Endothelial cell of umbilical vein (primary cell): Measurements from ENCODE around the gene PRXL2B. TPM values are rescaled to one million over a fixed set of nuclear protein-coding genes. Genes with fewer than 3 reads are reported as not detected.
"Not testable (repeated sequence)": the region's sequence is repeated elsewhere in the genome, so short reads cannot be mapped to it uniquely, and the experiment has no call there.

Experiments
- BruUV-seq: library from RNA; stranded (reverse); fragments of 400-500 nt; replicated peaks from 2 replicates; lab custom pipeline; 2021; lab: Mats Ljungman, UMichigan
- CTCF ChIA-PET: fragments of 300-600, 350-600 bp; sonication (Branson Sonifier 250); formaldehyde crosslinking; loops from one replicate; lab custom pipeline; 2021; ENCODE audit warnings: antibody characterized with exemption, inconsistent platforms; lab: Charles Lee
- POLR2A ChIA-PET: fragments of 300-600, 350-600 bp; sonication (Branson Sonifier 250); formaldehyde crosslinking; loops from one replicate; lab custom pipeline; 2021; ENCODE audit warnings: antibody characterized with exemption, inconsistent platforms; lab: Charles Lee
- DNase-seq: peaks from one replicate; pipeline ENCODE4 v3.0.0-alpha.2; 2011; ENCODE audit warnings: low read depth, low spot score
- FAIRE-seq: peaks from 2 replicates; lab custom pipeline; 2011; peaks lifted over from hg19 to GRCh38; lab: Jason Lieb, UNC
- H2AFZ ChIP-seq: 2 replicates; pipeline ENCODE4 v1.6.0; 2012; ENCODE audit warnings: low read depth, low read length, control low read depth, inconsistent platforms
- H3K27ac ChIP-seq: 2 replicates; pipeline ENCODE4 v1.5.1; 2011; ENCODE audit warnings: low read depth, mild to moderate bottlenecking, control low read depth, low read length, moderate library complexity; ENCODE audit not compliant: insufficient read depth
- H3K27me3 ChIP-seq, 2 experiments: 2 replicates each; pipeline versions ENCODE4 v1.6.0 to v1.6.1; 2011; ENCODE audit warnings: low read length in 2 of 2, mixed read lengths in 1 of 2; ENCODE audit not compliant: control insufficient read depth in 2 of 2, insufficient read depth in 2 of 2
- H3K36me3 ChIP-seq, 2 experiments: 2 replicates in 1 of 2; 3 replicates in 1 of 2; pipeline ENCODE4 v1.5.1; 2011; ENCODE audit warnings: low read length in 2 of 2, mild to moderate bottlenecking in 1 of 2, moderate library complexity in 1 of 2; ENCODE audit not compliant: control insufficient read depth in 2 of 2, insufficient read depth in 2 of 2; ENCODE audit errors: extremely low read depth in 1 of 2
- H3K4me1 ChIP-seq: 3 replicates; pipeline ENCODE4 v1.5.1; 2011; ENCODE audit warnings: mild to moderate bottlenecking, low read length; ENCODE audit not compliant: control insufficient read depth, insufficient read depth; ENCODE audit errors: extremely low read depth
- H3K4me2 ChIP-seq: 2 replicates; pipeline ENCODE4 v1.6.1; 2011; ENCODE audit warnings: low read length, control low read depth, mixed read lengths; ENCODE audit not compliant: insufficient read depth
- H3K4me3 ChIP-seq, 3 experiments: fragments of 200-600 bp in 1 of 3; sonication (generic), shearing (Covaris generic) in 1 of 3; replicated peaks in 1 of 3; 2 replicates each; pipeline ENCODE4 v1.5.1; 2011 to 2016; ENCODE audit warnings: control low read depth in 3 of 3, low read length in 3 of 3, mild to moderate bottlenecking in 2 of 3, inconsistent platforms in 1 of 3, low read depth in 1 of 3, moderate library complexity in 1 of 3; ENCODE audit not compliant: insufficient read depth in 1 of 3
- H3K79me2 ChIP-seq: 2 replicates; pipeline ENCODE4 v1.6.0; 2012; ENCODE audit warnings: low read length, inconsistent platforms; ENCODE audit not compliant: control insufficient read depth, insufficient read depth
- H3K9ac ChIP-seq: replicated peaks from 2 replicates; pipeline ENCODE3; 2011; ENCODE audit warnings: low read length, control low read depth; ENCODE audit not compliant: insufficient read depth; ENCODE audit errors: extremely low read depth
- H3K9me1 ChIP-seq: replicated peaks from 3 replicates; pipeline ENCODE4 v1.6.0; 2011; ENCODE audit warnings: mild to moderate bottlenecking, low read length; ENCODE audit not compliant: control insufficient read depth, insufficient read depth; ENCODE audit errors: extremely low read depth
- H3K9me3 ChIP-seq: replicated peaks from 2 replicates; pipeline ENCODE4 v1.5.1; 2012; ENCODE audit warnings: low read length, inconsistent platforms; ENCODE audit not compliant: control insufficient read depth, insufficient read depth
- H4K20me1 ChIP-seq: replicated peaks from 2 replicates; pipeline ENCODE3; 2011; ENCODE audit warnings: mild to moderate bottlenecking, low read length; ENCODE audit not compliant: control insufficient read depth, insufficient read depth; ENCODE audit errors: extremely low read depth
- EZH2 ChIP-seq: IDR thresholded peaks from 2 replicates; pipeline ENCODE4 v1.6.1; 2012; ENCODE audit warnings: borderline replicate concordance, low read depth, mild to moderate bottlenecking, moderate library complexity, low read length, inconsistent platforms; ENCODE audit not compliant: severe bottlenecking
- FOS ChIP-seq: IDR thresholded peaks from 2 replicates; pipeline ENCODE4 v1.6.1; 2011; ENCODE audit warnings: mild to moderate bottlenecking, low read length, moderate library complexity, borderline replicate concordance; ENCODE audit not compliant: insufficient read depth
- GATA2 ChIP-seq: IDR thresholded peaks from 2 replicates; pipeline ENCODE4 v1.7.0; 2011; ENCODE audit warnings: low read depth, mild to moderate bottlenecking, moderate library complexity, mixed read lengths, low read length; ENCODE audit not compliant: insufficient read length, insufficient read depth
- JUN ChIP-seq: IDR thresholded peaks from 2 replicates; pipeline ENCODE4 v1.6.1; 2011; ENCODE audit warnings: borderline replicate concordance, low read depth; ENCODE audit not compliant: insufficient read length, insufficient read depth
- MYC ChIP-seq: IDR thresholded peaks from one replicate; pipeline ENCODE4 v1.6.1; 2011; ENCODE audit warnings: mild to moderate bottlenecking, low read depth, low read length
- POLR2A ChIP-seq: IDR thresholded peaks from 2 replicates; pipeline ENCODE4 v1.6.1; 2012; ENCODE audit warnings: low read depth, mild to moderate bottlenecking, control low read depth, low read length
- POLR2AphosphoS5 ChIP-seq: IDR thresholded peaks from 2 replicates; pipeline ENCODE4 v1.6.1; 2012; ENCODE audit warnings: low read depth, mild to moderate bottlenecking, control low read depth, low read length, moderate library complexity; ENCODE audit not compliant: insufficient read depth
- dilution Hi-C: fragments of 300-500 bp; cut with MboI; formaldehyde crosslinking; loops from one replicate; pipeline ENCODE4 v1.15.0; 2019; ENCODE audit warnings: low sequenced_read_pairs; ENCODE audit not compliant: extremely low pct_ligation_motif_present
- intact Hi-C: fragments of 100-400 bp; cut with micrococcal nuclease; formaldehyde crosslinking; loops from one replicate; pipeline ENCODE4 v1.10.0; 2022
- polyA plus RNA-seq, 4 experiments: library from polyadenylated mRNA; depleted of rRNA in 3 of 4; stranded (reverse) in 3 of 4; unstranded in 1 of 4; fragments of >200 nt; gene quantifications; 2 replicates each; pipeline versions ENCODE4 v1.2.1 to v1.2.3, GENCODE V29; 2011 to 2012; ENCODE audit warnings: missing spikeins in 1 of 4
- total RNA-seq: library from RNA; stranded (reverse); gene quantifications from 2 replicates; pipeline ENCODE4 v1.2.3, GENCODE V29; 2021
- TF ChIP-seq, protein P1 (sequence below), 2 donors: IDR thresholded peaks; 1 replicate in 1 of 2; 2 replicates in 1 of 2; pipeline ENCODE4 v1.5.1; 2011; ENCODE audit warnings: low read length in 2 of 2, mild to moderate bottlenecking in 2 of 2, moderate library complexity in 2 of 2, control low read depth in 1 of 2, inconsistent platforms in 1 of 2, low read depth in 1 of 2; ENCODE audit not compliant: insufficient read depth in 1 of 2; ENCODE audit errors: extremely low read depth in 1 of 2
- TF ChIP-seq, protein P2 (sequence below): IDR thresholded peaks from 2 replicates; pipeline ENCODE4 v1.6.1; 2011; ENCODE audit not compliant: insufficient read depth, insufficient read length

PRXL2B gene
- total and polyA plus RNA-seq, 2 donors (not counting 3 experiments of a cell fraction or from before 2014, with no cell fraction given) = 29.6 to 55.8 TPM

DNA sequence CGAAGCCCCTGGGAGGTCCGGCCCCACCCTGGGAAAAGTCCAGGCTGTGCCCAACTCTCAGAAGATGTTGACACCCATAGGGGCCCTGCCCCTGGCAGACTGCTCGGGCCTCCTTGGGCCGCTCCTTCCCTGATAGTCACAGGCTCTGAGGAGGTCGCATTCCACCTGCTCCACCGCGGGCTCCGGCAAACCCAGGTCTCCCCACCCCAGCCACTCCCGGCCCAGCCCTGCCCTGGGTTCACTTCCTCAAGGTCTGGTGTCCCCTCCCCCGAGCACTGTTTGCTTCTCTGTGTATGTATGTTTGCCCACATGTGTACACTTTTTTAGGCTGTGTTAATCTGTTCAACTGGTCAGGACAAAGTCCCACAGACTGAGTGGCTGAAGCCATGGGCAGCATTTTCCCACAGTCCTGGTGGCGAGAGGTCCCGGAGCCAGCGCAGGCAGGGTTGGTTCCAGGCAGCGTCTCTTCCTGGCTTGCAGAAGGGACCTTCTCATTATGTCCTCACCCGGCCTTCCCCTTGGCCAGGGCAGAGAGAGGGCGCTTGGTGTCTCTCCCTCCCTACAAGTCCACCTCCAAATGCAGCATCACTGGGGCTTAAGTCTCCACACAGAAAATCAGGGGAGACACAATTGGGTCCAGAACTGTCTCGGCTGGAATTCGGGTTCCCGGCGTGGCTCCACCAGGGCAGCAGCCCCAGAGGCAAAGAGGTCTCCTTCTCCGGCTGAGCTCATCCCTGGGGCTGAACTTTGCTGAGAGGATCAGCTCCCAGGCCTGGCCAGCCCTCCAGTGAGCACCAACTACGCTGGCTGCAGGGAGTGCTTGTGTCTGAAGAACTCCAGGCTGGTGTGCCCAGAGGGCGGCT is 10.5 kb upstream of the PRXL2B start:
- peaks cover 17% of the 10 kb centered on the region for H3K4me1 ChIP-seq
- H3K4me3 ChIP-seq = no peak overlapping the region
- peak overlapping the region; percentile 36 for H2AFZ ChIP-seq
- H3K9me3 ChIP-seq = no peaks in the 10 kb centered on the region
- DNase-seq = no peak
- TF ChIP-seq GATA2 (no peak), EZH2 (no peak), MYC (no peak), POLR2AphosphoS5 (no peak), FOS (no peak), JUN (no peak), POLR2A (no peak)
- TF ChIP-seq, protein P1, sequence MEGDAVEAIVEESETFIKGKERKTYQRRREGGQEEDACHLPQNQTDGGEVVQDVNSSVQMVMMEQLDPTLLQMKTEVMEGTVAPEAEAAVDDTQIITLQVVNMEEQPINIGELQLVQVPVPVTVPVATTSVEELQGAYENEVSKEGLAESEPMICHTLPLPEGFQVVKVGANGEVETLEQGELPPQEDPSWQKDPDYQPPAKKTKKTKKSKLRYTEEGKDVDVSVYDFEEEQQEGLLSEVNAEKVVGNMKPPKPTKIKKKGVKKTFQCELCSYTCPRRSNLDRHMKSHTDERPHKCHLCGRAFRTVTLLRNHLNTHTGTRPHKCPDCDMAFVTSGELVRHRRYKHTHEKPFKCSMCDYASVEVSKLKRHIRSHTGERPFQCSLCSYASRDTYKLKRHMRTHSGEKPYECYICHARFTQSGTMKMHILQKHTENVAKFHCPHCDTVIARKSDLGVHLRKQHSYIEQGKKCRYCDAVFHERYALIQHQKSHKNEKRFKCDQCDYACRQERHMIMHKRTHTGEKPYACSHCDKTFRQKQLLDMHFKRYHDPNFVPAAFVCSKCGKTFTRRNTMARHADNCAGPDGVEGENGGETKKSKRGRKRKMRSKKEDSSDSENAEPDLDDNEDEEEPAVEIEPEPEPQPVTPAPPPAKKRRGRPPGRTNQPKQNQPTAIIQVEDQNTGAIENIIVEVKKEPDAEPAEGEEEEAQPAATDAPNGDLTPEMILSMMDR (IDR thresholded peaks at IDR 0.05; ENCODE audit: extremely low read depth in 1 of 2, insufficient read depth in 1 of 2, low read depth in 1 of 2, low read length in 2 of 2) = no peak
- TF ChIP-seq, protein P2, sequence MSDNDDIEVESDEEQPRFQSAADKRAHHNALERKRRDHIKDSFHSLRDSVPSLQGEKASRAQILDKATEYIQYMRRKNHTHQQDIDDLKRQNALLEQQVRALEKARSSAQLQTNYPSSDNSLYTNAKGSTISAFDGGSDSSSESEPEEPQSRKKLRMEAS = no peak
- H3K27ac ChIP-seq = no peak overlapping the region
- no peaks in the 10 kb centered on the region for H4K20me1 ChIP-seq
- no peaks in the 10 kb centered on the region for H3K79me2 ChIP-seq
- no peak overlapping the region for H3K4me2 ChIP-seq
- dilution Hi-C loops (no loop called here), intact Hi-C loops (no loop called here)
- peaks cover 2 to 4% of the 10 kb centered on the region in 2 experiments for H3K27me3 ChIP-seq
- no peaks in the 10 kb centered on the region for H3K36me3 ChIP-seq
- CTCF ChIA-PET = no interaction called here
- BruUV-seq = no TSS peak
- no peak overlapping the region for H3K9ac ChIP-seq
- no peaks in the 10 kb centered on the region for H3K9me1 ChIP-seq
- no peak for FAIRE-seq
- POLR2A ChIA-PET = no interaction called here

DNA sequence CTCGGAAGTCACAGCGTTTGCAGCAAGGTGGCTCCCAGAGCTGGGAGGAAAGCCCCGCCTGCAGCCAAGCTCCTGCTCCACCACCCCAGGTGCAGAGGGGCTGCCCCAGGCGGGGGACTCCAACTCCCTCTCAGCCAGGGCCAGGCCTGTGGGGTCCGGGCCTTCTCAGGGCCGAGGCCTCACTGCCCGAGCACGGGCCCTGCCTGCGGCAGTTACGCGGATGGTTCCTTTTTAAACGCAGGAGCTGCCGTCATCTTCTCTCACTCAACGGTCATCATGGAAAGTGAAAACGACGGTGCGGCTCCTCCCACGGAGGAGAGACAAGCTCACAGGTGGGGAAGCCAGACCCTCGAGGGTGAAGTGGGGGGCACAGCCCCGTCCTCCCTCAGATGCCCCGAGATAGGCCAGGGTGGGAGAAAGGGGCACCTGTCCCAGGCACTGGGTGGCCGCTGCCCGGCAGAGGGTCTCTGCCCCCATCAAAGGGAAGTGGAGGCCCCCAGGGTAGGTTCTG is 9.0 kb upstream of the PRXL2B start:
- H4K20me1 ChIP-seq, H3K9me3 ChIP-seq, H3K79me2 ChIP-seq, H3K4me2 ChIP-seq, DNase-seq, H3K36me3 ChIP-seq, dilution Hi-C loops, H3K4me3 ChIP-seq, H3K9me1 ChIP-seq, H2AFZ ChIP-seq, H3K27me3 ChIP-seq, BruUV-seq, H3K9ac ChIP-seq: not testable (repeated sequence)
- FAIRE-seq = peak; percentile 8
- ChIA-PET CTCF (interaction anchor here (0.8 to 1.6 kb wide), 4 partner anchors 17 to 29 kb away, joined by 3 to 23 read pairs (median 4); partner anchors contain the start of gene TNFRSF14), POLR2A (interaction anchor here (0.6 kb wide), 1 partner anchor 1207 kb away, joined by 3 read pairs; no protein-coding TSS in a partner anchor)
- Histone ChIP-seq H3K27ac (peak overlapping the region; percentile 72), H3K4me1 (peaks cover 25% of the 10 kb centered on the region)
- intact Hi-C loops = loop anchor here (1.0 to 2.0 kb wide), 4 partner anchors 13 to 163 kb away; partner anchors contain the start of gene TNFRSF14
